GM19193 (cell line): Measurements from ENCODE around the gene C22orf31.

Source experiments
- POLR2A ChIP-seq: IDR thresholded peaks from 4 replicates; pipeline ENCODE4 v1.6.1; 2011; ENCODE audit not compliant: insufficient read depth, insufficient read length; ENCODE audit errors: extremely low read depth

The C22orf31 gene

DNA sequence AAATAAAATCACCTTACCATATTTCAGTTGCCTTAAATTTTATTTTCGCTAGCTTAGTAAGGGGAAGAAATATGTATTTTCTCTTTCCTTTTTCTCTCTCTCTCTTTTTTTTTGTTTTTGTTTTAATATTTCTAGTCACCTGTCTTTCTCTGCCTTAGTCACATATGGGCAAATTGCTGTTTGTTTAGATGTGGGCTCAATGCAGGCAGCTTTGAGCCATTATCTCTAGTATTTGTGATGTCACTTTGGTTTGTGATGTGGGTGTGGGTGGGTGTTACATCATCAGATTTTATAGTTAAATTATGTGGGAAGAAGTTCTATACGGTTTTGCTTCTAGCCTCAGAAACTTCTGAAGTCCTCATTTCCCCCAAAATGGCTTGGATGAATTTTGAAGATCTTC lies at the start of gene C22orf31:
TSS of gene C22orf31 (minus strand) at position 59 of the 400 bp plus-strand sequence. CDS start at position 20, 39 bp downstream.
- TF ChIP-seq POLR2A, result no peak

DNA sequence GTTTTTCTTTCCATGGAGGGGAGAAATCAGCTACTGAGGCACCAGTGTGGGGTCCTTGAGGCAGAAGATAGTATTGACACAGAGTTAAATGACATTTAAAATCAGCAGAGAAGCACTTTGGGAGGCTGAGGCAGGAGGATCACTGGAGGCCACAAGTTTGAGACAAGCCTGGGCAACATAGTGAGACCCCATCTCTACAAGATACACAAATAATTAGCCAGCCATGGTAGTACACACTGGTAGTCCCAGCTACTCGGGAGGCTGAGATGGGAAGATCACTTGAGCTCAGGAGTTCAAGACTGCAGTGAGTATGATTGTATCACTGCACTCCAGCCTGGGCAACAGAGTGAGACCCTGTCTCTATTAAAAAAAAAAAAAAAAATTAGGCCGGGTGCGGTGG lies 49.3 kb upstream of the C22orf31 start:
- no peak for TF ChIP-seq POLR2A

DNA sequence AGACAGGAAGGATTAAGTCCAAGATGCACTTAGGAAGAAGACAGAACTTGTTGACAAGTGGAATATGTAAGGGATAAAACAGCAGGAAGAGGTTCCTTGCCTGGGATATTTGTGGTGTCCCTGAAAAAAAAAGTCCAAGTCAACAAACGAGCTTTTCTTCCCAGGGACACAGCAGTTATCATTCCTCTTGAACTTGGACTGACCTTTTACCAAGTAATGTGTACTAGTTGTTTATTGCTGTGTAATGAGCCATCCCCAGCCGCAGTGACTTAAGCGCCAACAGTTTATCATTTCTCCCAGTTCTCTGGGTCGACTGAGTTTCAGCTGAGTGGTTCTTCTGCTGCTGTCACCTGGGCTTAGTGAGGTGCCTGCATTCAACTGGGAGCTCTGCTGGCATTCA lies 48.2 kb upstream of the C22orf31 start:
- TF ChIP-seq POLR2A, result no peak

DNA sequence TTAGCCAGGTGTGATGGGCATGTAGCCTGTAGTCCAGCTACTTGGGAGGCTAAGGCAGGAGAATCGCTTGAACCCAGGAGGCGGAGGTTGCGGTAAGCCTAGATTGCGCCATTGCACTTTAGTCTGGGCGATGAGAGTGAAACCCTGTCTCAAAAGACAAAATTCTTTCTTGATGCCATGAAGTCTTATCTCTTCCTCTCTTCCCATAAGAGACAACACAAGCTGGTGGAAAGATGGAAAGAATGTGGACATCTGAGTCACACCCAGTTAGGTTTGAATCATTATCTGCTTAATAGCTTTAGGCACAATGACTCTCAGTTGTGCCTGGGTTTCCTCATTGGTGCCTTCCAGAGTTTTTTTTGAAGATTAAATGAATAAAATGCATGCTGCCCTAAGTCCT lies 46.5 kb upstream of the C22orf31 start:
- no peak for TF ChIP-seq POLR2A

DNA sequence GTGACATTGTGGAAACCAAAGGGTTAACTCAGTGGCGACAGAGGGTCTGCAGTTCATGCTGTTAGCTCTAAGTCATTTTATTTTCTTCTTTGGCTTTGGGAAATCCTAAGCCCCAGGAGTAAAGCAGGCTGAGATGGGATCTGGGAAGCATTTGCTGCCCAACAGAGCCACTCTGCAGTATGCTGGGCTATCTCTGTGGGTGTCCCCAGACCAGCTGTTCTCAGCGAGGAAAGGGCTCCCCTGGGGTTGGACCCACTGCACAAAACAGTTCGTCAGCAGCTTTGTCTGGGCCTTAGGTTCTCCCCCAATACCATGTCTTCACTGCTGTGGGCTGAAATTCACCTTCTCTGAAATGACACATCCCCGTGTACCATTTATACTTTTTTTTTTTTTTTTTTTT lies 45.2 kb upstream of the C22orf31 start:
- no peak for TF ChIP-seq POLR2A

DNA sequence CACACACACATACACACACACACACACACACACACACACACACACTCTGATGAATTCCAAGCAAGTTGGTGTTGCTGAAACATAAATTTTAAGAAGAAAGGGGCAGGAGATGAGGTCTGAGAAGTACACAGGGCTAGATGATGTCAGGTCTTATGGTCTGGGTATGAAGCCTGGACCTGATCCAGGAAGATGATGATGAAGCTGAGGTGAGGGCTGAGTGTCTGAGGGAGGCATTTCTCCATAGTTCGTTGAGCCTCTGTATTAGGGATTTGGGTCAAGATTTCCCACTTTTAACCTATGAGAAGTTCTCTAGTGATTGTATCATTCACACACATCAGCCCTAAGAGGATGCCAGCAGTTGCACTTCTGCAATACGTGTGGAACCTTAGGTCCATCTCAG lies 43.8 kb upstream of the C22orf31 start:
- no peak for TF ChIP-seq POLR2A

DNA sequence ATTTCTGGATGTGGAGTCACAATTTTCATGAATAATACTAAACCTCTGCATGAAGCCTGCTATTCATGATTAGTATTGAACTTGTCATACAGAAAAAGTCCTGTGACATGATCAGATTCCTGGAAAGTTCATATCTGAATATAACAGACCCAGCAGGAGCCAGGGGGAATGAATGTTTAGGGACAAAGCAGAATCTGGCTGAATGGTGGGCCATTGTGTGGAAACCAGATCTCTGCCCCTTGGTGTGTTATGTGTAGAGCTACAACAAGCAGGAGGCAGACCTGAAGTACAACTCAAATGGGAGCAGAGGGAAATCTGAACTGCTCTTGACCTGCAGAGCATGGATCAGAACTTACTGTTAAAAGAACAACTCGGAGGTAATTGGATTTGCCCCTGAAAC lies 41.5 kb upstream of the C22orf31 start:
- no peak for TF ChIP-seq POLR2A

DNA sequence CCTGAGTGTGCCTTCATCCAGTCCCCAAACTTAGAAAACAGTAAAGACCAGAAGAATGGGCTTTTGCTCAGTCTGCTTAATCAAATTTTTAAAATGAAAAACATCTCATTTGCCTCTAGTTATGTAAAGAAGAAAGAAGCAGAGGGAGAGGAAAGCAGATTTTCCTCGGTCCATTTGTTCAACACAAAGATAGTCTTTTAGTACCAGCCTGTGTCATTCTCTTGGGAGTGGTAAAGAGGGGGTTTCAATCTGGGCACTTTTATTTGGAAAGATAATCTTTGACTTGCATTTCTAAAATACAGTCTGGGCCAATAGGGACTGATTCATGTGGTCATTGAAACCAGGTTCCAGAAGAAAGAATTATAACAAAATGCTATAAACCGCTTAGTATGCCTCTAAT lies 40.7 kb upstream of the C22orf31 start:
- TF ChIP-seq POLR2A, result no peak

DNA sequence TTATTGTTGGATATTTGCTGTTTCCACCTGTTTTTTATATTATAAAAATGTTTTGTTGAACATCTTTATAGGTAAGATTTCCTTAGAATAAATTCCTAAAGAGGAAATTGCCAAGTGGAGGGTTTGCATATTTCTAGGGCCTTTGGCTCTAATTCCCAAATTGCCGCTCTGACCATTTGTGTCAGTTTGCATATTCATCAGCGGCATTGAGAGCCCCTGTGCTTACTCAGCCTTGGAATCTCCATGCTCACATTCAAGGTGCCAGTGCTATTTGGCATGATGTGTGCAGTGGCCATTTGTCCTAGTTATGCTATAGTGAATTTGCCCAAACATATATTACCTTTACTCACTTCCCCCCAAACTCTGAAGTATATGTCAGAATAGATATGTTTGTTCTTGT lies 36.7 kb upstream of the C22orf31 start:
- no peak for TF ChIP-seq POLR2A

DNA sequence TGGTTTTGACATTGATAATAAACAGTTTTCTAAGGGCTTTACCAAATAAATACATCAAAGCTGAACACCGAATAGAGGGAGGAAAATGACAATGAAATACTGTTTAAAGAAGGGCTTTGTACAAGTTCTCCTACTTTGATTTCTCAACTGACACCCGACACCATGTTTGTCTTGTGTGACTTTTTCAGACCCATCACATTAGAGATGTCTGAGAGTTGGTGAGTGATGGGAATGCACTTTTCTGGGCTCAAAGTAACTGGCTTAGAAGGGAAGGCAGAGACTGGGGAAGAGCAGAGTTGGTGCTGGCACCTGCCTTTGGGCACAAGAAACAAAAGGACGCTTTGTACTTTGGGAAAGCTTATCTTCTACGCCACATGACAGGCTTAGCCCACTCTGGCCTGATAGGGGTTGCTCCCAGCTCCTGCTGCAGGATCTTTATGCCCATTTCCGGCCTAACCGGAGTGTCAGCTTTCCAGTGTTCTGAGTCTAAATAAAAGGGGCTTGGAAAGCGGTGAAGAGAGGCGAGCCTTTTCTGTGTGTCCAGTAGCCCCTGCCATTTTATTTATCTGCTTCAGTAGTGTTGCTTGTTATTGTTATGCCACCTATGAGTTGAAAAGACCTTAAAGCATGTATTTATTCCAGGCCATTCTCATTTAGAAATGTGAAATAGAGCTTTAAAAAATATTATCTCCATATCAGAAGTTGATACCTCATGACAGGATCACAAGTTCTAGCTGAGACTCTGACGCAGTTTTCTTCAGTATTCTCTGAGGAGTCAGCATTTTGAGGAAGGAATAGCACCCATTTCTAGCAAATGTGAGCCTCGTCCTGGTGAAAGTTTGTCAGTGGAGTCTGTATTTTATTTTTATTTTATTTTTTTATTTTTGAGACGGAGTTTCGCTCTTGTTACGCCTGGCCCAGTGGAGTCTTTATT lies 35.4 kb upstream of the C22orf31 start:
- TF ChIP-seq POLR2A, result no peak

DNA sequence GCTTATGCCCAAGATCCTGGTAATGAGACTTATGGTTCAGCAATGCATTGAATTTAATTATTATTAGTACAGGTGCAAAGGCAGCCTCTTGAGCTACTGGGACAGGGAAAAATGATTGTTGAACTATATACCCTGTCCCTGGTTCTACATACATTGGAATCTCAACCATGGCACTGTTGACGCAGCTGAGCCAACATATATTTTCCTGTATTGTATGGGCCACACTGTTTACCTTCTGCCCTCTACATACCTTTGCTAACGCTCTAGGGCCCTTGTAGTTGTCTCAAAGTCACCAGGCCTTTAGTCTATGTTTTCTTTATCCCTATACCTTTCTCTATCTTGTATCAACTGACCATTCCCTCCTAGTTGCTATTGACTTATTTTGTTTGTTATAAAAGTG lies 33.8 kb upstream of the C22orf31 start:
- TF ChIP-seq POLR2A, result no peak

DNA sequence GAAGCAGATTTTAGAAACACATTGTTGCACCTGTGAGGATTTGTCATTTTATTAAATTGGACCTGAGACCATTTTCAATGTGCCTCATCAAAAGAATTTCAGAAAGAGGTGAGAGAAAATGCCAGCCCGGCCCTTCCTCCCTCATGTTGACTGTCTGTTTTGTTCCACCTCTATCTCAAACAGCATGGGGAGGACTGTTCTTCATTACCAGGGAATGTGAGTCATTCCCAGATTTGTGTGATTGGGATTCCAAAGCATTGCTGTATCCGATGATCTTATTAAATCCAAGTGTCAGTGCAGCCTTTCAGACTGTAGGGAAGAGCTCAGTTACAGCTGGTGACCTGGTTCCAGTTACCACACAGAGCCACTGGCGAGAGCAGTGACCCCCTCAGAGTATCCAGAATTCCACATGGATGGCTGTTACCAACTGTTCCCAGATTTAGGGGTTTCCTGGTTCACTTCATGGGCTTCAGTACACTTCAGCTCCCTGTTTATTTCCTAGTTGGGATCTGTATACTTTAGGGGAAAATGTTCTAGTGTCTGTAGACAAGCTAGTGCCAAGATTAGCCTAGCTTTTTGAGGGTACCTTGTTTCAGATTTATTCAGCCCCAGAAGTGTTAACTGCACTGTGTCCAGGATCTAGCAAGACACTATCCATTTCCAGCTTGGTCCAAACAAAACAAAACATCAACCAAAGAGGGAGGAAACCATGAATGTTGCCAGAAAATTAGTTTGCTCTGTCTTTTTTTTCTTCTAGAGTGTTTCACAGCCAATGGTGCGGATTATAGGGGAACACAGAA lies 32.1 kb upstream of the C22orf31 start:
- no peak for TF ChIP-seq POLR2A

DNA sequence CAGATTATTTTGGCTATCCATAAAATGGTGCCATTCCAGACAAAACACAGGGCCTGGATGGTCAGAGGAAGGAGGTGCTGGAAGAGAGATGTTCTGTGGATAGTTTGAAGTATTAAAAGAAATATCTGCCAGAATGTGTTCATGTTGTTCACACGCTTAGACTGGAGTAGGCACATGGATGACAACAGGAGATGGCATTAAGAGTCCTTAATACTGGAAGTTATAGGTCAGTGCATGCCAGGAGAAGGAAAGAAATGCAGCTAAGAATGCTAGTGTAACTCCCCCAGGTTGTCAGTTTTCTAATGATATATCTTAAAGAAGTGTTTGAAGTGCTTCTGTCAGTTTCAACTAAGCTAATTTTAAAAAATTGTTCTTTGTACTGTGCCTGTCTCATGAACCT lies 31.4 kb upstream of the C22orf31 start:
- TF ChIP-seq POLR2A, result no peak

DNA sequence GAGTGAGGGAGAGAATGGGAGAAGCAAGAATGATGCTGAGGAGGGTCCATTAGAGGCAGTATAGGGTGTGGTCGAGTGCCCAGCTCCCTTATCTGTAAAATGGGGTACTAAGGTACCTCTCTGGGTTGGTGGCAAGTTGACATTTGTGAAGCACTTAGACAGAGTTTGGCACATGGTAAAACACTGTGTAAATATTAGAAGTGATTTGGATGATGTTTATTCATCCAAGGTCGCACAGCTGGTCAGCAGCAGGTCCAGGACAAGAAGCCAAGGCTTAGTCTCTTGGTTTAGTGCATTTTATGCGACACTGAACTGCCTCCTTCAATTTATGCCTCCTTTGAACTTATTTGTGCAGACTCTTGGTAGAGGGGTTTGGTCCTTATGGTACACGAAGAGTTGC lies 30.6 kb upstream of the C22orf31 start:
- TF ChIP-seq POLR2A, result no peak

DNA sequence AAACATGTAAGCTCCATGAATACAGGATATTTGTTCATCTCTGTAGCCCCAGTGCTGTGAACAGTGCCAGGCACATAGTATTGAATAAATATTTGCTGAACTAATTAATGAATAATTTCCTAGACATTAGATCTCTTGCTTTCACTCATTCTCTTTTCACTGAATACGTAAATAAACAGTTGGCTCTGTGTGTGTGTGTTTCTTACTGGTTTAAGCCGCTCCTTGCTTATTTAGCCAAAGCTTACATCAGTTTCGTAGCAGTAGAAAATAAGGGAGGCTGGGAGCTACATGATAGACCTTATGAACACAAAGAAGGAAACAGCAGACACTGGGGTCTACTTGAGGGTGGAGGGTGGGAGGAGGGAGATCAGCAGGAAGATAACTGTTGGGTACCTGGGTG lies 28.4 kb upstream of the C22orf31 start:
- no peak for TF ChIP-seq POLR2A

DNA sequence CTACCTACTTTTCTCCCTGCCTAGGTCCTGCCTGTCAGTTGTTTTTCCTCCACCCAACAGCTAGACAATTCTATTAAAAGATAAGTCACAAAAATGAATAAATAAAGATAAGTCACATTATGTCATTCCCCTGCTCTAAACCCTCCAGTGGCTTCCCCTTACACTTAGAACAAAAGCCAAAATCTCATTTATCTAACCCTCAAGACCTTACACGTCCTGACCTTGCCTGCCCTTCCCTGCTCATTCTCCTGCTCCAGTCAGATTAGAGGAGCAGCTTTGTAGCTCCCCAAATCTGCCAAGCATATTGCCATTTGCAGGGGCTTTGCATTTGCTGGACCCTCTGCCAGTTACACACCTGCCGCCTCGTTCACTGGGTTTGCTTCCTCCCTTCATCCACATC lies 27.9 kb upstream of the C22orf31 start:
- no peak for TF ChIP-seq POLR2A

DNA sequence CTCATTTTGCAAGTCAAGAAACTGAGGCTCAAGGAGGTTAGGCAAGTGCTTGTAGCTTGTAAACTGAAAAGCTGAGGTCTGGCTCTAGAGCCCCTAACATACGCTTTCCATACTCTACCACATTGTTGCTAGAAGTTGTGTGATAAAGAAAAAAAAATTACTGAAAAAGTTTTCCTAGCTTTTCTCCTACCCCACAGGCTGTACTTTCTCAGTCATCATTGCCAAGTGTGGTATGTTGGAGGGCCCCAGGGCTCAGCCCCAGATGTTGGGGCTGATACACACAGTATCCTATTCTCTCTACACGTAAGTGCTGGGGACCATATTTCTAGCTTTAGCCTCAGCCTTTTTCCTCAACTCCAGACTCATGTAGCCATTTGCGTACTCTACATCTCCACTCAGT lies 27.2 kb upstream of the C22orf31 start:
- TF ChIP-seq POLR2A, result no peak

DNA sequence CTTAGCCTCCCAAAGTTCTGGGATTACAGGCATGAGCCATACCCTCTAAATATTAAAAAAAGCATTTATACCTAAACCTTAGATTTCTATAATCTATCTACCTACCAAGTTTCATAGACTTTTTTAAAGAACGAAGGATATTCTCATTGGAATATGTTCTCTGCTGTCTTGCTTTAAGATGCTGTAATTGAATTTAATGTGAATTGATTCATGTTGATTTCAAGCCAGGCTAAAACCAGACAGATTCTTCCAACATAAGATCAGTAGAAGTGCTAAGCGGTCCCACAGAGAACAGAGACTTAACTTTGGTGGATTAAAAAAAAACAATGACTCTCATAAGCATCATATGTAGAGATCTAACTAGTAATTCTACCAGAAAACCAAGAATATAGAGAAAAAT lies 25.4 kb upstream of the C22orf31 start:
- no peak for TF ChIP-seq POLR2A
